Mesodermal cell (in vitro differentiated cells): Measurements from ENCODE around the gene NELL2.
"Not testable (repeated sequence)": the region's sequence is repeated elsewhere in the genome, so short reads cannot be mapped to it uniquely, and the experiment has no call there.

Experiments used
- H3K27ac ChIP-seq: 2 replicates; pipeline ENCODE4 v1.7.0; 2013; ENCODE audit warnings: mild to moderate bottlenecking, low read depth, low read length, moderate library complexity; ENCODE audit not compliant: severe bottlenecking
- H3K36me3 ChIP-seq: 2 replicates; pipeline ENCODE4 v1.7.1; 2013; ENCODE audit warnings: mild to moderate bottlenecking, low read length, moderate library complexity; ENCODE audit not compliant: control insufficient read depth, insufficient read depth
- H3K4me1 ChIP-seq: one replicate; pipeline ENCODE4 v1.7.1; 2013; ENCODE audit warnings: mild to moderate bottlenecking, low read length; ENCODE audit not compliant: insufficient read depth, control insufficient read depth, poor library complexity, severe bottlenecking
- H3K4me3 ChIP-seq: 2 replicates; pipeline ENCODE4 v1.7.0; 2013; ENCODE audit warnings: low read length, control low read depth, mild to moderate bottlenecking; ENCODE audit not compliant: insufficient read depth, poor library complexity, severe bottlenecking; ENCODE audit errors: extremely low read depth
- H3K9me3 ChIP-seq: 2 replicates; pipeline ENCODE4 v1.7.1; 2013; ENCODE audit warnings: mild to moderate bottlenecking, low read length, moderate library complexity; ENCODE audit not compliant: control insufficient read depth
- WGBS, 2 experiments: methylation state at CpG; one replicate each; pipeline ENCODE4 v1.1.5; 2013; ENCODE audit warnings: missing lambda C conversion rate in 2 of 2; ENCODE audit not compliant: insufficient coverage in 2 of 2; 5-methylcytosine and 5-hydroxymethylcytosine counted together

The NELL2 gene

GRCh38 chr12:44697511-44697910 is 178.6 kb downstream of the NELL2 start:
- Histone ChIP-seq H3K4me3 (no peak overlapping the region), H3K9me3 (no peaks in the 10 kb centered on the region), H3K27ac (no peak overlapping the region), H3K4me1 (peaks cover 7% of the 10 kb centered on the region), H3K36me3 (no peaks in the 10 kb centered on the region)
- WGBS, 2 experiments = no CpG with 5 or more reads among the region's 2 CpGs

- Histone ChIP-seq H3K4me1 (peaks cover 7% of the 10 kb centered on the region), H3K4me3 (no peak overlapping the region), H3K36me3 (no peaks in the 10 kb centered on the region), H3K9me3 (no peaks in the 10 kb centered on the region), H3K27ac (no peak overlapping the region)
Observed at GRCh38 chr12:44696542-44696941, 179.6 kb downstream of the NELL2 start.

GRCh38 chr12:44694017-44694416 is 182.1 kb downstream of the NELL2 start:
- WGBS, 2 experiments = 60 to 77% methylated on average over 3 to 4 of the region's 4 CpGs
- no peaks in the 10 kb centered on the region for H3K9me3 ChIP-seq
- H3K36me3 ChIP-seq = no peaks in the 10 kb centered on the region
- peaks cover 7% of the 10 kb centered on the region for H3K4me1 ChIP-seq
- H3K4me3 ChIP-seq = no peak overlapping the region
- no peak overlapping the region for H3K27ac ChIP-seq

GRCh38 chr12:44689587-44689986 is 186.5 kb downstream of the NELL2 start:
- 95 to 100% methylated on average over 2 to 3 of the region's 3 CpGs for WGBS, 2 experiments

GRCh38 chr12:44686821-44687432 is 189.2 kb downstream of the NELL2 start:
- not testable (repeated sequence) for H3K4me3 ChIP-seq, H3K4me1 ChIP-seq, H3K36me3 ChIP-seq, H3K9me3 ChIP-seq, H3K27ac ChIP-seq
- WGBS, 2 experiments = 92 to 95% methylated on average over 19 to 22 of the region's 22 CpGs

More at GRCh38 chr12:44689587-44689986, 186.5 kb downstream of the NELL2 start:
- H3K9me3 ChIP-seq = no peaks in the 10 kb centered on the region
- H3K36me3 ChIP-seq = no peaks in the 10 kb centered on the region
- H3K27ac ChIP-seq = no peak overlapping the region
- H3K4me3 ChIP-seq = no peak overlapping the region
- H3K4me1 ChIP-seq = no peaks in the 10 kb centered on the region

GRCh38 chr12:44677724-44678123 is 198.4 kb downstream of the NELL2 start:
- Histone ChIP-seq H3K36me3 (no peaks in the 10 kb centered on the region), H3K4me3 (no peak overlapping the region), H3K9me3 (no peaks in the 10 kb centered on the region)

GRCh38 chr12:44674875-44675274 is 201.2 kb downstream of the NELL2 start:
- no peak overlapping the region for H3K4me3 ChIP-seq
- H3K4me1 ChIP-seq = no peaks in the 10 kb centered on the region
- 0% methylated on average over 1 of the region's 1 CpG; no CpG with 5 or more reads in 1 of the 2 experiments for WGBS, 2 experiments
- H3K36me3 ChIP-seq = no peaks in the 10 kb centered on the region
- H3K9me3 ChIP-seq = no peaks in the 10 kb centered on the region
- no peak overlapping the region for H3K27ac ChIP-seq

More at GRCh38 chr12:44677724-44678123, 198.4 kb downstream of the NELL2 start:
- Histone ChIP-seq H3K27ac (no peak overlapping the region), H3K4me1 (no peaks in the 10 kb centered on the region)

- no peak overlapping the region for H3K27ac ChIP-seq
- WGBS, 2 experiments = no CpG with 5 or more reads among the region's 1 CpG
- no peak overlapping the region for H3K4me3 ChIP-seq
- peaks cover 4% of the 10 kb centered on the region for H3K9me3 ChIP-seq
- H3K36me3 ChIP-seq = no peaks in the 10 kb centered on the region
- no peaks in the 10 kb centered on the region for H3K4me1 ChIP-seq
Observed at GRCh38 chr12:44673811-44674210, 202.3 kb downstream of the NELL2 start.

- Histone ChIP-seq H3K4me3 (no peak overlapping the region), H3K27ac (no peak overlapping the region), H3K36me3 (no peaks in the 10 kb centered on the region), H3K4me1 (no peaks in the 10 kb centered on the region), H3K9me3 (peaks cover 9% of the 10 kb centered on the region)
- WGBS, 2 experiments = 96% methylated on average over 3 of the region's 5 CpGs; no CpG with 5 or more reads in 1 of the 2 experiments
Observed at GRCh38 chr12:44672042-44672441, 204.1 kb downstream of the NELL2 start.

- Histone ChIP-seq H3K36me3 (no peaks in the 10 kb centered on the region), H3K4me1 (no peaks in the 10 kb centered on the region), H3K9me3 (peaks cover 9% of the 10 kb centered on the region), H3K4me3 (no peak overlapping the region), H3K27ac (no peak overlapping the region)
- 89 to 95% methylated on average over 2 to 3 of the region's 4 CpGs for WGBS, 2 experiments
Observed at GRCh38 chr12:44668443-44668842, 207.7 kb downstream of the NELL2 start.

- Histone ChIP-seq H3K27ac (no peak overlapping the region), H3K36me3 (no peaks in the 10 kb centered on the region), H3K9me3 (peaks cover 9% of the 10 kb centered on the region), H3K4me3 (no peak overlapping the region), H3K4me1 (no peaks in the 10 kb centered on the region)
- WGBS, 2 experiments = 88 to 100% methylated on average over 2 to 4 of the region's 4 CpGs
Observed at GRCh38 chr12:44667461-44667860, 208.7 kb downstream of the NELL2 start.
